Measurements from ENCODE around the gene C1orf35.

C1orf35 gene

DNA sequence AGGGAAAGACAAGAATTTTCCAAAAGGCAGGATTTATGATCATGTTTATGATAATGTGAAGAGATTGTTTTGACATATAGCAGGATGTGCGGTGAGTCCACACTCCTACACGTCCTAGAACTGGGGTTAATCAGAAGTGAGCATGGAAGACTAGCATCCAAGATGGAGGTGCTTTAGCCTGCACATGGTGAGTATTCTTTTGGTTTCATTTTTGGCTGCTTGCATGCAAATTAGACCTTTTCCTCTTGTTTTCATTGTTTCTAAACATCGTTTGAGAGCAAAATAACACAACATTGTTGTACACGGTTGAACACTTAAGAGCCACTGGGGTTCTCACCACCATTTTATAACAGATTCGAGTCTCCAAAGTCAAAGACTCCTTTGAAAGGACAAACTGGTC lies 22.1 kb upstream of the C1orf35 start:
- Histone ChIP-seq H3K27me3 (ENCODE audit: low read depth, low read length) (no peaks in the 10 kb centered on the region; the same call in 1 of the 2 replicates), H3K4me1 (ENCODE audit: low read length) (peaks cover 5% of the 10 kb centered on the region; the same call in 1 of the 2 replicates), H4K20me1 (ENCODE audit: insufficient read depth, low read length) (no peaks in the 10 kb centered on the region), H3K79me2 (ENCODE audit: low read length) (no peaks in the 10 kb centered on the region), H3K27ac (ENCODE audit: low read length) (no peak overlapping the region), H3K9ac (ENCODE audit: low read length) (no peak overlapping the region), H3K4me2 (ENCODE audit: low read length) (no peak overlapping the region), H3K9me3 (ENCODE audit: insufficient read depth, low read length) (no peaks in the 10 kb centered on the region), H3K36me3 (replicated peaks; ENCODE audit: low read depth, low read length) (no peaks in the 10 kb centered on the region), H3K4me3 (ENCODE audit: low read length) (no peak overlapping the region), H2AFZ (ENCODE audit: low read depth, low read length) (no peak overlapping the region)
- TF ChIP-seq EZH2phosphoT487 (IDR thresholded peaks at IDR 0.05; ENCODE audit: low read depth) (no peak), CTCF (IDR thresholded peaks at IDR 0.05; ENCODE audit: low read depth, low read length) (no peak)

DNA sequence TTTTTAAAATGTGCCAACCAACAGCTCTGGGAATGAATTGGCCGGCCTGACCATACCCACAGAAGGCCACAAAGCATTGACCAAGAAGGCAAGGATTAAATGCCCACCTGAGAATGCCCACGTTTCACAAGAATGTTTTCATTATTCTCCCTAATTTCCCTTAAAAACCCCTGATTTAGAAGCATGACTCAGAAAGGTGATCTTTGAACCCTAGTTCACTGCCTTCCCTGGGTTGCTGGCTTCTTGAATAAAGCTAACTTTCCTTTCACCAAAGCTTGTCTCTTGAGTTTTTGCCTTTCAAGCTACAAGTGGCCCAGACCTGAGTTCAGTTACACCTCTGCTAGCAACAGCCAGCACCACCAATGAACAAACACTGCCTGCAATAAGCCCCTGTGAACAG lies 20.4 kb upstream of the C1orf35 start:
- H3K79me2 ChIP-seq (ENCODE audit: low read length) = no peaks in the 10 kb centered on the region
- peaks cover 5% of the 10 kb centered on the region; the same call in 1 of the 2 replicates for H3K4me1 ChIP-seq (ENCODE audit: low read length)
- H3K27me3 ChIP-seq (ENCODE audit: low read depth, low read length) = no peaks in the 10 kb centered on the region; the same call in 1 of the 2 replicates
- H3K4me3 ChIP-seq (ENCODE audit: low read length) = no peak overlapping the region
- no peak overlapping the region for H3K27ac ChIP-seq (ENCODE audit: low read length)
- no peaks in the 10 kb centered on the region for H4K20me1 ChIP-seq (ENCODE audit: insufficient read depth, low read length)
- H3K9ac ChIP-seq (ENCODE audit: low read length) = no peak overlapping the region
- H2AFZ ChIP-seq (ENCODE audit: low read depth, low read length) = no peak overlapping the region
- TF ChIP-seq EZH2phosphoT487 (IDR thresholded peaks at IDR 0.05; ENCODE audit: low read depth) = no peak
- TF ChIP-seq CTCF (IDR thresholded peaks at IDR 0.05; ENCODE audit: low read depth, low read length) = no peak
- 0 out of 2 replicates have a peak, but pooled peaks cover 1% of the 10 kb centered on the region for H3K9me3 ChIP-seq (ENCODE audit: insufficient read depth, low read length)
- no peaks in the 10 kb centered on the region for H3K36me3 ChIP-seq (replicated peaks; ENCODE audit: low read depth, low read length)
- no peak overlapping the region for H3K4me2 ChIP-seq (ENCODE audit: low read length)

DNA sequence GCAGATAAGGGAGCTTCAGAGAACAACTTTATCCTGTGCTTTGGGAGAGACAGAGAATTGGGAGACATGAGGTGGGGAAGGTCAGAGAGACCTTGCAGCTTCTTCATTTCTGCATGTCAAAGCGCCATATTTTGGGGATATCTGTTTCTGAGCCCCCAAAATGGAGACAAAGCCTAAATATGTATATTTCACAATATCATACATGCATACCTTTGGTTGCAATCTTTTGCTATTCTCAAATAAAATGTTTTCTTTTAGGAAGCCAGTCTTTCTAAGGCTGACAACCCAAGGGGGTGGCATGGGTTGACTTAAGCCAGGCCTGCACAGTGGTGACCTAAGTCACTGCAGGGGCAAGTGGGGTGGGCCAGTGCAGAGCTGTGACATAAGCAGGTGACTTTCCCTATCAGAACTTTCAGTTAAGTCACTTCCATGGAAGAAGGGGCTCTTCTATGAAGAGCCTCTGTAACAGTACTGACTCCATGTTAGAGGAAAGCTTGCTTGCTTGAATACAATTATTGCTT lies 19.9 kb upstream of the C1orf35 start:
- H3K27ac ChIP-seq (ENCODE audit: low read length) = no peak overlapping the region
- peaks cover 5% of the 10 kb centered on the region; the same call in 1 of the 2 replicates for H3K4me1 ChIP-seq (ENCODE audit: low read length)
- no peak for TF ChIP-seq CTCF (IDR thresholded peaks at IDR 0.05; ENCODE audit: low read depth, low read length)
- no peak for TF ChIP-seq EZH2phosphoT487 (IDR thresholded peaks at IDR 0.05; ENCODE audit: low read depth)
- H3K4me2 ChIP-seq (ENCODE audit: low read length) = no peak overlapping the region
- H3K36me3 ChIP-seq (replicated peaks; ENCODE audit: low read depth, low read length) = no peaks in the 10 kb centered on the region
- H3K4me3 ChIP-seq (ENCODE audit: low read length) = no peak overlapping the region
- H3K27me3 ChIP-seq (ENCODE audit: low read depth, low read length) = no peaks in the 10 kb centered on the region; the same call in 1 of the 2 replicates
- no peak overlapping the region for H3K9ac ChIP-seq (ENCODE audit: low read length)
- H3K9me3 ChIP-seq (ENCODE audit: insufficient read depth, low read length) = peaks cover 6% of the 10 kb centered on the region; the same call in 1 of the 2 replicates
- H3K79me2 ChIP-seq (ENCODE audit: low read length) = no peaks in the 10 kb centered on the region
- H4K20me1 ChIP-seq (ENCODE audit: insufficient read depth, low read length) = no peaks in the 10 kb centered on the region
- no peak overlapping the region for H2AFZ ChIP-seq (ENCODE audit: low read depth, low read length)

DNA sequence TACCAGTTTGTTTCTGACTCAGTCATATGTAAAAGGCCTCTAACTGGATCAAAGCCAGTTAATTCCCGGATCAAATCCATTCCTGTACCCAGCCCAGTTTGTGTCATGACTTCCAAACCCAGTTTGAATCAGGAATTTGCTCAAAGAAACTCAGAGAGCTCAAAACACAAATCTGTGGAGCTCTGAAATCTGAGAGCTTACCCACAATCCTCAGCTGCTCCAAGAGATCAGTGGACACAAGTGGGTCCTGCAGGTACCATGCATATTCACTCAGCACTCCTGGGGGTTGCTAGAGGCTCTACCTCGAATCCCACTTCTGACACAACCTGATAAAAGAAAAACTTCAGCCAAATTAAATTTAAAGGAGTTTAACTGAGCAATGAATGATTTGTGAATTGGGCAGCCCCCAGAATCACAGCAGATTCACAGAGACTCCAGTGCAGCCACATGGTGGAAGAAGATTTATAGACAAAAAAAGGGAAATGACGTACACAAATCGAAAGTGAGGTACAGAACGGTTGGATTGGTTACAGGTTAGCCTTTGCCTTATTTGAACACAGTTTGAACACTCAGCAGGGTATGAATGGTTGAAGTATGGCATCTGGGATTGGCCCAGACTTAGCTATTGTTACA lies 17.8 kb upstream of the C1orf35 start:
- Histone ChIP-seq H4K20me1 (ENCODE audit: insufficient read depth, low read length) (no peaks in the 10 kb centered on the region), H3K4me2 (ENCODE audit: low read length) (no peak overlapping the region), H3K79me2 (ENCODE audit: low read length) (no peaks in the 10 kb centered on the region), H3K36me3 (replicated peaks; ENCODE audit: low read depth, low read length) (no peaks in the 10 kb centered on the region), H3K9me3 (ENCODE audit: insufficient read depth, low read length) (peaks cover 14% of the 10 kb centered on the region; the same call in 1 of the 2 replicates), H3K9ac (ENCODE audit: low read length) (no peak overlapping the region), H3K27me3 (ENCODE audit: low read depth, low read length) (no peaks in the 10 kb centered on the region; the same call in 1 of the 2 replicates), H3K4me3 (ENCODE audit: low read length) (no peak overlapping the region), H2AFZ (ENCODE audit: low read depth, low read length) (no peak overlapping the region), H3K4me1 (ENCODE audit: low read length) (peaks cover 5% of the 10 kb centered on the region; the same call in 1 of the 2 replicates), H3K27ac (ENCODE audit: low read length) (no peak overlapping the region)
- TF ChIP-seq CTCF (IDR thresholded peaks at IDR 0.05; ENCODE audit: low read depth, low read length) = no peak
